NCI-H1694 treated with DMSO at 0.1 percent for 48 hours (cell line): ENCODE results near the gene CSNK1G3.

Source experiments
- DNase-seq: peaks from one replicate; lab custom pipeline; 2025; lab: John Stamatoyannopoulos, UW

Gene CSNK1G3

GRCh38 chr5:123514615-123515355, 2.8 kb downstream of the CSNK1G3 start:
- no peak for DNase-seq

GRCh38 chr5:123515904-123516303, 3.9 kb downstream of the CSNK1G3 start:
- no peak for DNase-seq

DNA sequence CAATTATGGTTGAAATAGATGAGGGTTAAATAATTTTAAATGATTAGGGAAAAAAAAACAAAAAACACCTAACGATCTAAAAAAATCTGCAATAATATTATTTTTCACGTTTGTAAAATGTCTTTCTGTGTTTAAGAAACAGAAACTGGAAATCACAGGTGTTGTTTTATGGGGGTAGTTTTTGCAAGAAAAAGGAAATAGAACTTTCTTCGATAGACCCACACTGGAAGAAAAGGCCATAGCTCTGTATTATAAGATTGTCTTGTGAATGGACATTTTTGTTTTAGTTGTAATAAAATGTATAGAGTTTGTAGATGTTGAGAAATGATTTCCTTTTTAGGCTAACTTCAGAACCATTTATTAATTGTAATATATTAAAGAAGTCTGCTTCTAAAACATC, 5.5 kb downstream of the CSNK1G3 start:
- no peak for DNase-seq

- no peak for DNase-seq
Observed at GRCh38 chr5:123518111-123518510, 6.1 kb downstream of the CSNK1G3 start.

DNA sequence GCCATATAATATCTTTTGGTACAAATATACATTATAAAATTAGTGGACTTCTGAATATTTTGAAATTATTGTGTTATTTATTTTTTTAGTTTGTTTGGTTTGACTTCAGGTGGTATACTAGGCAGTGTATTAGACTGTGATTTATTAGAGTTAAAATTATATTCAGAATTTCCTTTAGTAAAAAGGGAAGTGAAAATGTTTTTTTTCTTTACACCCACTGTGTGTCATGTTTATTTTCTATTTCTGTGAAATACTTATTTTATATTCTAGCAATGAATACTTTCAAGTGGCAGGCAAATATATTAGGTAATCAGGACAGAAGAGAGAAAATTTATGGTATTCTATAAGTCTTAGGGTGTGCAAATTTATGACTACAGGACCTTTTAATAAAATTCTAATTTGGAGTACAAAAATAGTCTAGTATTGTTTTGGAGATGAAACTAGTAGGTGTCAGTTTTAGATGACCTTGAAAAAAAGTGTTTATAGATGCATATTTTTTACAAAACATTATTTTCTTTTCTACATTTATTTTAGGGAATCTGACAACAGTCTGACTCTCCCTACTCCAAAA, 8.8 kb downstream of the CSNK1G3 start:
- DNase-seq, result no peak

- no peak for DNase-seq
Observed at GRCh38 chr5:123524146-123524545, 12.2 kb downstream of the CSNK1G3 start.

GRCh38 chr5:123527190-123527589, 15.2 kb downstream of the CSNK1G3 start:
- DNase-seq, result no peak

- DNase-seq, result no peak
Observed at GRCh38 chr5:123528065-123528464, 16.1 kb downstream of the CSNK1G3 start.

DNA sequence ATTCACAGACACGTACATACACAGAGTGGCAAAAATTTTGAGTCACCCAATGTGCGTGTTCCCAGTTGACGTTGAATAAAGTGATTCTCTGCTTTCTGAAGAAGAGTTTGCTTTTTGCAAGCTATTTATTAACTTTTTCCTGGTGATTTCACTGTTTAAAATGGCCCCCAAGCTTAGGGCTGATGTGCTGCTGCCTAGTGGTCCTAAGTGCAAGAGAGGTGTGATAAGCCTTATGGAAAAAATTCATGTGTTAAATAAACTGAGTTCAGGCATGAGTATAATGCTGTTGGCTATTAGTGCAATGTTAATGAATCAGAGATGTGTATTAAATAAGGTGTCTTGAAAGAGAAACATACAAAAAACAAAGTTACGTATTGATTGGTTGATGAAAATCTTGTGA, 16.9 kb downstream of the CSNK1G3 start:
- no peak for DNase-seq

- no peak for DNase-seq
Observed at GRCh38 chr5:123530728-123531127, 18.8 kb downstream of the CSNK1G3 start.

- DNase-seq, result no peak
Observed at GRCh38 chr5:123535648-123536047, 23.7 kb downstream of the CSNK1G3 start.

DNA sequence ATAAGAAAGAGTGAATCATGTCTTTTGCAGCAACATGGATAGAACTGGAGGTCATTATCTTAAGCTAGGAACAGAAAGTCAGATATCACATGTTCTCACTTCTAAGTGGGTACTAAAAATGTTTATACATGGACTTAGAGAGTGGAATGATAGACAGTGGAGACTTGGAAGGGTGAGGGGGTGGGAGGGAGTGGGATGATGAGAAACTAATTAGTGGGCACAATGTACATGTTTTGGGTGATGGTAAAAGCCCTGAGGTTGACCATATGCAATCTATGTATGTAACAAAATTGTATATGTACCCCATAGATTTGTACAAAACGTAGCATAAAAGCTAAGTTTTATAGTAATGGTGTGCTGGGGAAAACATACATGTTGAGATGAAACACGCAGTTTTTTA, 25.3 kb downstream of the CSNK1G3 start:
- no peak for DNase-seq

- DNase-seq, result no peak
Observed at GRCh38 chr5:123537845-123538244, 25.9 kb downstream of the CSNK1G3 start.

- DNase-seq, result no peak
Observed at GRCh38 chr5:123538670-123539459, 26.9 kb downstream of the CSNK1G3 start.

GRCh38 chr5:123540534-123540933, 28.6 kb downstream of the CSNK1G3 start:
- no peak for DNase-seq

DNA sequence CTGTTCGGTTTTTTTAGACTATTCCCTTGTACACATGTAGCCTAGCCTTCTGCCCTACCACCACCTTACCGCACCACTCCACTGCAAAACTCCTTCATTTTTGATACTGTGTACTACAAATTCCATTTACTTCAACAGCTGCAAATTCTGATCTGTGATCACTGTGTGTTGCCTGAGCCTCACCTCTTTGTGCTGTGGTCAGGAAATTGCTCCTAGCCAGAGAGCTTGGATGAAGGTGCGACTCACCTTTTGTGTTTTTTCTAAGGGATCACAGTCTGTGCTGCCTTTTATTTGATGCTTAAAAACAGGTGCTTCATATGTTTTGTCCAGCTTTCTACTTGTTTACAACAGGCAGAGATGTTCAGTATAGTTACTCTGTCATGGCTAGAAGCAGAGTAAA, 31.5 kb downstream of the CSNK1G3 start:
- no peak for DNase-seq

GRCh38 chr5:123545506-123545905, 33.5 kb downstream of the CSNK1G3 start:
- DNase-seq, result no peak

DNA sequence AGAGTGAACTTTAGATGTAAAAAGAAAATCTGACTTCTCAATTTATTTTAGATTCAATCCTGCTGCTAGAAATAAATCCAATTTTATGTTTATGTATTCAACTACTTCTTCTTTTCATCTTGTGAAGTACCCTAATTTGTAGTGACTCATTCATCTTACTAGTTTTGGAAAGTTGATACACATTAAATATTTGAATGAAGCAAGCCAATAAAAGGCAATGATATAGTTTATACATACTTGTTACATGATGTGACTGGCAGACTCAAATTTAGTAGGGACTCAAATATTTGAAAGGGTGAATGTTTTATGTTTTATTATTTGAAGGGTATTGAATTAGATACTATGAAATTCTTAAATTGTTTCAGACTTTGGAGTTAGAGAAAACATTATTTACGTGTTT, 34.7 kb downstream of the CSNK1G3 start:
- no peak for DNase-seq

- no peak for DNase-seq
Observed at GRCh38 chr5:123549256-123549904, 37.4 kb downstream of the CSNK1G3 start.

GRCh38 chr5:123554601-123555000, 42.6 kb downstream of the CSNK1G3 start:
- DNase-seq, result no peak

DNA sequence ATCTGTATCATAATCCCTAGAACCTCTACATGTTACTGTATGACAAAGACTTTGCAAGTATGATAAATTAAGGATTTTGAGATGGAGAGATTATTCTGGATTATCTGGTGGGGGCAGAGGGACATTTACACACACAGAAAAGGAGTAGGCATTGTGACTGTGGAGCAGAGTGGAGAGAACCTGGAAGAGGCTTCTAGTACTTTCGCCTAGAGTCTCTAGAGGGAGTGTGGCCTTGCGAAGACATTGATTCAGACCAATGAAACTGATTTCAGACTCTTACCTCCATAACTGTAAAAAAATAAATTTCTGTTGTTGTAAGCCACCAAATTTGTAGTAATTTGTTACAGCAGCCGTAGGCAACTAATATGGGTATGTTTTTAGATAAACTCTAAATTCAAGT, 45.9 kb downstream of the CSNK1G3 start:
- no peak for DNase-seq

DNA sequence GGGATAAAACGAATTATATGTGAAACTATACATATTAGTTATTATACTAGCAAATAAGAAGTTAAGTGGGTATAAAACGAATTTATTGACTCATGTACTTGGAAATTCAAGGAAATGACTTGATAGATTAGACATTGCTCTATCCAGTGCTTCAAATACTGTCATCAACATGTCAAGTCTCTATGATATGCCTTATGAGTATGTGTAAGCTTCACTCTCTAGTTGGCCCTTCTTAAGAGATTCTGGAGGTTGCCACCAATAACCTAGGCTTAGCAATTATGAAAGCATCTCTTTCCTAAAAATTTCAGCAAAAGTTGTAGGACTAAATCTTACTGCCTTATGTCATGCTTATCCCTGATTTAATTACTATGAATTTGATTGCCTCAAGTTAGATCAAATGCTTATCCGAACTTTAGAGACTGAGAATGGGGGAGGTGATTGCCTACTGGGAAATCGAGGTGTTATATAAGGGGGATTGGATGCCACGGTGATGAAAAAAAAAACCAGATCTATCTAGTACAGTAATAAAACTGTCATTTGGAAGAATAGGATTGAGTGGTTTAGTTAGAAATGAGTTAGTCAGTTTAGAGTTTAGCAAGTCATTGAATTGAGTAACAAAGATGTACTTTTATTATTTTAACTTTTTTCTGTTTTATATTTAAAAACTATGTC, 46.9 kb downstream of the CSNK1G3 start:
- DNase-seq, result no peak
